K562 (cell line): ENCODE results near the gene MSL2. TPM values are rescaled to one million over a fixed set of nuclear protein-coding genes. Genes with fewer than 3 reads are reported as not detected.

Source experiments
- E2F3 ChIP-seq: fragments of 250-450 bp; sonication (Bioruptor Pico); IDR thresholded peaks from 2 replicates; pipeline ENCODE4 v1.4.0; 2020; ENCODE audit warnings: mild to moderate bottlenecking
- NCOR1 ChIP-seq: fragments of 450-650 bp; IDR thresholded peaks from 2 replicates; pipeline ENCODE4 v1.6.1; 2016; ENCODE audit warnings: mild to moderate bottlenecking, moderate library complexity
- NFXL1 ChIP-seq: fragments of 450-650 bp; formaldehyde crosslinking; IDR thresholded peaks from 2 replicates; pipeline ENCODE4 v1.4.0; 2021; ENCODE audit warnings: mild to moderate bottlenecking
- NONO ChIP-seq, 2 experiments: fragments of 200-400 bp in 1 of 2; fragments of 450-650 bp in 1 of 2; formaldehyde crosslinking in 1 of 2; IDR thresholded peaks; 2 replicates each; pipeline ENCODE4 v1.6.1; 2017; ENCODE audit warnings: low read depth in 2 of 2, mild to moderate bottlenecking in 2 of 2, moderate library complexity in 2 of 2, low read length in 1 of 2
- RBM25 ChIP-seq: fragments of 200-400 bp; formaldehyde crosslinking; IDR thresholded peaks from 2 replicates; pipeline ENCODE4 v1.6.1; 2018; ENCODE audit warnings: low read length, low read depth, moderate library complexity; ENCODE audit not compliant: severe bottlenecking
- ZFP30 ChIP-seq: fragments of 250-450 bp; sonication (Bioruptor Pico); IDR thresholded peaks from 2 replicates; pipeline ENCODE4 v1.8.0; 2022; ENCODE audit warnings: moderate library complexity, mild to moderate bottlenecking, inconsistent platforms, borderline replicate concordance
- polyA plus RNA-seq, 8 experiments: library from polyadenylated mRNA; depleted of rRNA in 4 of 8; stranded (reverse) in 5 of 8; unstranded in 3 of 8; fragments of >200 nt; fragmentation: Nextera tagmentation in 2 of 8; fragmentation: Illumina TruSeq in 1 of 8; extraction: Ambion mirVana in 2 of 8; extraction: Trizol in 1 of 8; gene quantifications; 2 replicates each; pipeline versions ENCODE4 v1.2.1 to v1.2.3, GENCODE V29; 2011 to 2014; ENCODE audit warnings: inconsistent platforms in 1 of 8, missing spikeins in 1 of 8
- total RNA-seq, 7 experiments: library from RNA; depleted of rRNA in 6 of 7; stranded (reverse); fragments of >200 nt in 6 of 7; fragmentation: Illumina TruSeq in 2 of 7; extraction: Trizol in 2 of 7; gene quantifications; 2 replicates each; pipeline versions ENCODE4 v1.2.1 to v1.2.3, GENCODE V29; 2011 to 2021; ENCODE audit warnings: low replicate concordance in 1 of 7
- TF ChIP-seq, protein P1 (sequence below): fragments of 450-650 bp; formaldehyde crosslinking; IDR thresholded peaks from 2 replicates; pipeline ENCODE4 v1.4.0; 2020; ENCODE audit warnings: mild to moderate bottlenecking
- TF ChIP-seq, protein P2 (sequence below): sonication (generic); formaldehyde crosslinking; IDR thresholded peaks from 2 replicates; pipeline ENCODE4 v1.8.0; 2022; ENCODE audit warnings: mild to moderate bottlenecking, missing genetic modification reagents, borderline replicate concordance
- TF ChIP-seq, protein P3 (sequence below): fragments of 250-450 bp; sonication (Bioruptor Pico); IDR thresholded peaks from 2 replicates; pipeline ENCODE4 v1.5.0; 2022; ENCODE audit warnings: mild to moderate bottlenecking
- TF ChIP-seq, protein P4 (sequence below): sonication (generic); formaldehyde crosslinking; IDR thresholded peaks from 2 replicates; pipeline ENCODE4 v1.8.0; 2022; ENCODE audit warnings: missing genetic modification reagents, mild to moderate bottlenecking, borderline replicate concordance
- TF ChIP-seq, protein P5 (sequence below): fragments of 250-450 bp; sonication (Bioruptor Pico); IDR thresholded peaks from 2 replicates; pipeline ENCODE4 v1.9.0; 2021; ENCODE audit warnings: mild to moderate bottlenecking

The MSL2 gene
- total and polyA plus RNA-seq, 9 of the 15 experiments (the other 6 are each of a cell fraction or from before 2014, with no cell fraction given), result 1.9 to 19.9 (median 9.1) TPM

DNA sequence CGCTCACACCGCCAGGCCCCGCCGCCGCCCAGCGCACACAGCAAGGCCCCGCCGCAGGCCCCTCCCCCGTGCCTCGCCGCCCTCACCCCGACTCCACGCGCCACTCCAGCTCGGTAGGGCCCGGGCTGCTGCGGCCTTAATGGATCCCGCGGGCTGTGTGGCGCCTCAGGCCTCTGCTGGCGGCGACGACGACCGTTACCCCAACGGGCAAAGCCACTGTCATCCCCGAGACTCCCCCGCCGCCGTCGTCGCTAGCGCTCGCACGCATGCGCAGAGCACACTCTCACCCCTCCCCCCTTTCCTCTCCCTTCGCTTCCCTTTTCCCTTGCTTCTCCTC, at the start of gene MSL2 (continued):
- TF ChIP-seq, protein P1, sequence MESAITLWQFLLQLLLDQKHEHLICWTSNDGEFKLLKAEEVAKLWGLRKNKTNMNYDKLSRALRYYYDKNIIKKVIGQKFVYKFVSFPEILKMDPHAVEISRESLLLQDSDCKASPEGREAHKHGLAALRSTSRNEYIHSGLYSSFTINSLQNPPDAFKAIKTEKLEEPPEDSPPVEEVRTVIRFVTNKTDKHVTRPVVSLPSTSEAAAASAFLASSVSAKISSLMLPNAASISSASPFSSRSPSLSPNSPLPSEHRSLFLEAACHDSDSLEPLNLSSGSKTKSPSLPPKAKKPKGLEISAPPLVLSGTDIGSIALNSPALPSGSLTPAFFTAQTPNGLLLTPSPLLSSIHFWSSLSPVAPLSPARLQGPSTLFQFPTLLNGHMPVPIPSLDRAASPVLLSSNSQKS (CRISPR knock-in tag), result no peak
- TF ChIP-seq, protein P2, sequence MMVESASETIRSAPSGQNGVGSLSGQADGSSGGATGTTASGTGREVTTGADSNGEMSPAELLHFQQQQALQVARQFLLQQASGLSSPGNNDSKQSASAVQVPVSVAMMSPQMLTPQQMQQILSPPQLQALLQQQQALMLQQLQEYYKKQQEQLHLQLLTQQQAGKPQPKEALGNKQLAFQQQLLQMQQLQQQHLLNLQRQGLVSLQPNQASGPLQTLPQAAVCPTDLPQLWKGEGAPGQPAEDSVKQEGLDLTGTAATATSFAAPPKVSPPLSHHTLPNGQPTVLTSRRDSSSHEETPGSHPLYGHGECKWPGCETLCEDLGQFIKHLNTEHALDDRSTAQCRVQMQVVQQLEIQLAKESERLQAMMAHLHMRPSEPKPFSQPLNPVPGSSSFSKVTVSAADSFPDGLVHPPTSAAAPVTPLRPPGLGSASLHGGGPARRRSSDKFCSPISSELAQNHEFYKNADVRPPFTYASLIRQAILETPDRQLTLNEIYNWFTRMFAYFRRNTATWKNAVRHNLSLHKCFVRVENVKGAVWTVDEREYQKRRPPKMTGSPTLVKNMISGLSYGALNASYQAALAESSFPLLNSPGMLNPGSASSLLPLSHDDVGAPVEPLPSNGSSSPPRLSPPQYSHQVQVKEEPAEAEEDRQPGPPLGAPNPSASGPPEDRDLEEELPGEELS (CRISPR knock-in tag), result no peak
- TF ChIP-seq E2F3 (CRISPR knock-in tag), result no peak
- no peak for TF ChIP-seq RBM25
- TF ChIP-seq, protein P3, sequence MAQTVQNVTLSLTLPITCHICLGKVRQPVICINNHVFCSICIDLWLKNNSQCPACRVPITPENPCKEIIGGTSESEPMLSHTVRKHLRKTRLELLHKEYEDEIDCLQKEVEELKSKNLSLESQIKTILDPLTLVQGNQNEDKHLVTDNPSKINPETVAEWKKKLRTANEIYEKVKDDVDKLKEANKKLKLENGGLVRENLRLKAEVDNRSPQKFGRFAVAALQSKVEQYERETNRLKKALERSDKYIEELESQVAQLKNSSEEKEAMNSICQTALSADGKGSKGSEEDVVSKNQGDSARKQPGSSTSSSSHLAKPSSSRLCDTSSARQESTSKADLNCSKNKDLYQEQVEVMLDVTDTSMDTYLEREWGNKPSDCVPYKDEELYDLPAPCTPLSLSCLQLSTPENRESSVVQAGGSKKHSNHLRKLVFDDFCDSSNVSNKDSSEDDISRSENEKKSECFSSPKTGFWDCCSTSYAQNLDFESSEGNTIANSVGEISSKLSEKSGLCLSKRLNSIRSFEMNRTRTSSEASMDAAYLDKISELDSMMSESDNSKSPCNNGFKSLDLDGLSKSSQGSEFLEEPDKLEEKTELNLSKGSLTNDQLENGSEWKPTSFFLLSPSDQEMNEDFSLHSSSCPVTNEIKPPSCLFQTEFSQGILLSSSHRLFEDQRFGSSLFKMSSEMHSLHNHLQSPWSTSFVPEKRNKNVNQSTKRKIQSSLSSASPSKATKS, result no peak
- TF ChIP-seq NONO (IDR thresholded peaks at IDR 0.05; ENCODE audit: low read depth in 2 of 2, low read length in 1 of 2), result peak in 1 of 2 experiments; percentile 53; a peak in 1 of 4 replicates
- TF ChIP-seq, protein P4, sequence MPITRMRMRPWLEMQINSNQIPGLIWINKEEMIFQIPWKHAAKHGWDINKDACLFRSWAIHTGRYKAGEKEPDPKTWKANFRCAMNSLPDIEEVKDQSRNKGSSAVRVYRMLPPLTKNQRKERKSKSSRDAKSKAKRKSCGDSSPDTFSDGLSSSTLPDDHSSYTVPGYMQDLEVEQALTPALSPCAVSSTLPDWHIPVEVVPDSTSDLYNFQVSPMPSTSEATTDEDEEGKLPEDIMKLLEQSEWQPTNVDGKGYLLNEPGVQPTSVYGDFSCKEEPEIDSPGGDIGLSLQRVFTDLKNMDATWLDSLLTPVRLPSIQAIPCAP (CRISPR knock-in tag), result no peak
- TF ChIP-seq, protein P5, sequence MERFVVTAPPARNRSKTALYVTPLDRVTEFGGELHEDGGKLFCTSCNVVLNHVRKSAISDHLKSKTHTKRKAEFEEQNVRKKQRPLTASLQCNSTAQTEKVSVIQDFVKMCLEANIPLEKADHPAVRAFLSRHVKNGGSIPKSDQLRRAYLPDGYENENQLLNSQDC (CRISPR knock-in tag), result 0 out of 2 replicates have a peak, but pooled peaks have one; percentile 61
- no peak for TF ChIP-seq NFXL1 (CRISPR knock-in tag)
- TF ChIP-seq NCOR1, result 0 out of 2 replicates have a peak, but pooled peaks have one; percentile 11
- TF ChIP-seq ZFP30 (CRISPR knock-in tag), result no peak
- TF ChIP-seq, all 486 proteins: peak for 43
